GM19397 (cell line): Measurements from ENCODE around the gene PPARD.
"Not testable (repeated sequence)": the region's sequence is repeated elsewhere in the genome, so short reads cannot be mapped to it uniquely, and the experiment has no call there.

Source experiments
- ATAC-seq: cut with Tn5 transposase; IDR thresholded peaks from one replicate; pipeline ENCODE4 v1.9.1; 2021; ENCODE audit warnings: mild to moderate bottlenecking, moderate library complexity; ENCODE audit not compliant: unreplicated experiment

The PPARD gene

DNA sequence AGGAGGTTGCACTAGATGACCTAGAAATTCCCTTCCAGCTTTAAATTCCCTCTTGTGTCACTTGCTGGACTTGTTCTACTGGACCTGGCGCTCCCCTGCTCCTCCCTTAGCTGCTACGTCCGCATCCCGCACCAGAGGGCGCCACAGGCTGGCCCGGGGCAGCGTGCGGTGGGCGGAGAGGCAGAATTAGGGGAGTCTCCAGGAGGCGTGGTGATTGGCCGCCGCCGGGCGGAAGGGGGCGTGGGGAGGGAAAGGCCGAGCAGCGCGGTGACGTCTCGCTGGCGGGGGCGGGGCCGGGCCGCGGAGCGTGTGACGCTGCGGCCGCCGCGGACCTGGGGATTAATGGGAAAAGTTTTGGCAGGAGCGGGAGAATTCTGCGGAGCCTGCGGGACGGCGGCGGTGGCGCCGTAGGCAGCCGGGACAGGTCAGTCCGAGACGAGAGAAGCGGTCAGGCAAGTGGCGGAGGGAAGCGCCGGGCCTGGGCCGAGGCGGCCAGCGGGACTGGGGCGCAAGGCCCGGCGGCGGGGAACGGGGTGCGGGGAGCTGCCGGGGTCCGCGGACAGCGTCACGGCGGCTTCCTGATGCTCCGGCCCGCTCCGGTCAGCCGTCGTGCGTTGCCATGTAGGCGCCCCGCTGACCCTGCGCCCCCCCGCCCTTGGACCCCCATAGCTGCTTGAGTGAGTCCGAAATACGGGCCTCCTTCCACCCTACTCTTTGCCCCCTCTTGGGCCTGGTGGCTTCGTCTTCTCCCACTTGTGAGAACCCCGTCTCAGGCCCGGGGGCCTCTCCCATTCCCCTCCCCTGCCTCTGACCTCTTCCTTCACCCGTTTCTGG is at the start of gene PPARD:
Gene PPARD (plus strand): TSS at position 301 of the 834 bp plus-strand sequence. CDS start 68,530 bp downstream, outside the sequence.
- ATAC-seq: peak; percentile 96

DNA sequence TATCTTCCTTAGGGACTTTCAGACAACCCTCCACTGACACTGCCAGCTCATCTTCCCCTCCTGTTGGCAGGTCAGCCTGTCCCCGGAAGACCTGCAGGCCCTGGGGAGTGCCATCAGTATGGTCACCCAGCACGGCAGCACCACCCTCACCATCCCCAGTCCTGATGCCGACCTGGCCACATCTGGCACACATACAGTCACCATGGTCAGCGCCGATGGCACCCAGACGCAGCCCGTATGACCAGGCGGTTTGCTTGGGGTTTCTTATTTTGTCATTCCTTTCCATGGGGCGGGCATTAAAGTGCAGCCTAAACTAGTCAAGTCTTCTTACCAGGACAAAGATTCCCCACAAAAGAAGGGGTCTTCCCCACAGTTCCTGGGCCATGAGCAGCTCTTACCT is 48.7 kb upstream of the PPARD start:
- ATAC-seq: no peak

DNA sequence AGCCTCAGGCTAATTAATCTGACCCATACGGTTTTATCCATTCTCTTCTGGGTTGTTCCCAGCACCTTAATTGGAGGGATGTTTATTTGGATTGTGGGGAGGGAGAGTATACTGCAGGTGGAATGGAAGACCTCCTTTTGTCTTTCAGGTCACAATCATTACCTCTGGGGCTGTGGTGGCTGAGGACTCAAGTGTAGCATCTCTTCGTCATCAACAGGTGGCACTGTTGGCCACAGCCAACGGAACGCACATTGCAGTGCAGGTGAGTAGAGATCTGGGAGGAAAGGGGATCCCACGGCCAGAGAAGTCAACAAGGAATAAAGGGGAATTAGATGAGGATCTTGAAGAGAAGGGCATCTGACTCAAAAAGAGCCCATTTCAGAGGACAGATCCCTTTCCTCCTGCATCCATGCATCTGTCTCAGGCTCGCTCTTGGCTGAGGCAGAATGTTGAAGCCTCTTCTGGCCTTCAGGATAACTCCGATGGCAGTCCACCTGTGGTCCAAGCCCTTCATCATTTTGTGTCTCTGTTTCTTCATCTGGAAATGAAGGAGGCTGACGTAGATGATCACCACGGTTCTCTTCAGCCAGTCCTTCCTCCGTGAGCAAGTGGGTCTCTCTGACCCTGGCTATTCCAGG is 47.9 kb upstream of the PPARD start:
- ATAC-seq: no peak

DNA sequence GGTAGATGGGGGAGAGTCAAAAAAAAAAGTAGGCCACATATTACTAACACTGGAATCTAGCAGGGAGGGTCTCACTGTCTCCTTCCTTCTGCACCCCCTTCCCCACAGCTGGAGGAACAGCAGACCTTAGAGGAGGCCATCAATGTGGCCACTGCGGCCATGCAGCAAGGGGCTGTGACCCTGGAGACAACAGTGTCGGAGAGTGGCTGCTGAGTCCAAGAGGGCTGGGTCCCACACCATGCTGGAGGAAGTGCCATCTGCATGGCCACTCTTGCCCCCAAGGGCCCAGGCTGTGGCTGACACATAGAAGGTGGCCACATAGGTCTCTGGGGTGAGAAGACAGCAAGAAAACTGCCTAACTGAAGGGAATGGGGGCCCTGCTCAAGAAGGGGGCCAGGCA is 47.3 kb upstream of the PPARD start:
- no peak for ATAC-seq

DNA sequence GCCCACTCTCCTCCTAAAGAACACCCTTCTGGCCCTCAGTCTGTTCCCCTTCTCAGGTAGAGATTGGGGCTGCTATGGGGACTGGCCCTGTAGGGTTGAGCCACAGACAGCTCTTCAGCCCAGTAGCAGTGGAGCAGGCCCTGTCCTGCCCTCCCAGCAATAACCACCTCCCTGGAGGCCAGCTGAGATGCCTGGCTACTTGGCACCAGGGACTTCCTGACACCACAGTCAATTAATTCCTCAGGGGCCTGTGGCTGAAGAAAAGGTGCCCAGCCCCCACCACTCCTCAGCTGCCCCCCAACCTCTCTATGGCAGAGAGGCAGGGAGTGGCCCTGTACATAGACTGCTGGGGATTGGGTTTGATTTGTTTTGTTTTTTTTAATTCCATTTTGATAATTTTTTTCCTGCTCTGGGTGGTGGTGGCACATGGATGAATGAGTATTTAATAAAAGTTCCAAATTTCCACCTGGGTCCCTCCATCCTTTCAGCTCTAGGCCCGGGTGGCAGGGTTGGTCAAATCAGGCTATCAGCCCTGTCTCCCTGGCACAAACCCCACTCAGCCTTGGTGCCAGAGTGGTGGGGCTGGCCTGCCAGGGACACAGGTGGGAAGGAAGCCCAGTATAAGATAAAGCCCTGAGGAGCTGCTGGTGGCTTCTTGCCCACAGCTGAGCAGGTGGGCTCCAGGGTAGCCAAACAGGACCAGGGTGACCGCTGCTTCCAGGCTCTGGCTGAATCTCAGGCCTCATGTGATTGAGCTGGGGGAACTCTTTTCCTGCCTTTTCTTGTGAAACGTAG is 46.6 kb upstream of the PPARD start:
- ATAC-seq: no peak

DNA sequence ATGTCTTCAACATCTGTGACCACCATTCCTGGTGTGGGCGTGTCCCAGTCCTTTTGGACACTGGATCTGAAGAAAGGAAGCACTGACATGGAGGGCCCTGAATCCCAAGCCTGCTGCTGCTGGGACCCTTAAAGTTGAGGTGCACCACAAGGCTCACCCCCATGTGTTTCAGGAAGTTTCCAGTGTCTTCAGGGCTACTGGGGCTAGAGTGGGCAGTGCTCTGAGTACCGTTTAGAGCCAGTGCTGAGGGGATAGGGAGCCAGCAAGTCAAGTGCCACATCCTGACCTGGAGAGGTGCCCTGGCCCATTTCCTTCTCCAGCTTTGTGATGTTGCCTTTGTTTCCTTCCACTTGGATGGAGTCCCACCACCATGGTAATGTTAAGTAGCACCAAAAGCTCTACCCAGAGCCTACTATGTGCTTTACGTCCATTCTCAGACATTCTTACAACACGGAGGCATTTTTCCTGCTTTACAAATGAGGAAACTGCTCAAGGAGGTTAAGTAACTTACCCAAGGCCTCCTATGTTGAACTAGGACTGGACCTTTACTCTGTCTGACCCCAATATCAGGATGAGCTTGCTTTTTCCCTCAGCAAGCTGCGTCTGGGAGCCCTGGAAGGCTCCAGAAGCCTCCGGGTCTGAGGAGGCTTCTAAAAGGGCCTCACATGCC is 45.3 kb upstream of the PPARD start:
- ATAC-seq: no peak

DNA sequence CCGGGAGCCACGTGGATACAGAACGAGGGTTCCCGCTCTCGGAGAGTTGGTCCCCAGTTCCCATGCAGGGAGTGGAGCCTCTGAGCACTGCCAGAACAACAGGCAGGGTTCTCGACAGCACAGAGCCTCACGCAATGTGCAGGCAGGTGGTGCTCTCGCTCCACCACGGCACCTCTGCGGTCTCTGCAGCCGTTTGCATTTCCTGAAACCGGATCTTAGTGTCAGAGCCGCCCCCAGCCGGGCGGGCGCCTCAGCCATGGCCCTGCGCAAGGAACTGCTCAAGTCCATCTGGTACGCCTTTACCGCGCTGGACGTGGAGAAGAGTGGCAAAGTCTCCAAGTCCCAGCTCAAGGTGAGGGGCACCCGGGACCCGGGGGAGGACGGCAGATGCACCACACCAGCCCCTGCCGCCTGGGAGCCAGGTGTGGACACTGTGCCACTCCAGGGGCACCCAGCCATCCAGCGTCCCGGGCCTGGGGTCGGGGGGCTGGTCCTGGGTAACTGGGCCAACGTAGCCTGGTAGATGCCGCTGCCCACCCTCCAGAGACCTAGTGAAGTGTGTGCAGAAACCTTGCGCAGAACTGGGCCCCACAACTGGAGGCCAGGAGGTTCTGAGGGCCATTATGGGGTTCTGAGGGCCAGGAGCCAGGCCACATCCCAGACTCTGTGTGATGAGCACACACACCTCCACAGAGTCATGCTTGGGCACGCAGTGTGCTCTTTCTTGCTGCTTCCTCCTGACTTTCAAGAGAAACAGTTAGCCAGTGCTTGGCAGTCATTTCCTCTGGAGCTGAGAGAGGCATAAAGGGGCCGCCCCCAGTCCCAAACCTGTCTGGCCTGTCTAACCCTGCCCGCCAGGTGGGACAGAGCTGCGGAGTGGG is 44.5 kb upstream of the PPARD start, which contains the start of gene DEF6:
Gene DEF6 (plus strand): TSS at position 218 of the 881 bp plus-strand sequence. CDS start 39 bp downstream, at position 257.
- peak; percentile 67 for ATAC-seq

DNA sequence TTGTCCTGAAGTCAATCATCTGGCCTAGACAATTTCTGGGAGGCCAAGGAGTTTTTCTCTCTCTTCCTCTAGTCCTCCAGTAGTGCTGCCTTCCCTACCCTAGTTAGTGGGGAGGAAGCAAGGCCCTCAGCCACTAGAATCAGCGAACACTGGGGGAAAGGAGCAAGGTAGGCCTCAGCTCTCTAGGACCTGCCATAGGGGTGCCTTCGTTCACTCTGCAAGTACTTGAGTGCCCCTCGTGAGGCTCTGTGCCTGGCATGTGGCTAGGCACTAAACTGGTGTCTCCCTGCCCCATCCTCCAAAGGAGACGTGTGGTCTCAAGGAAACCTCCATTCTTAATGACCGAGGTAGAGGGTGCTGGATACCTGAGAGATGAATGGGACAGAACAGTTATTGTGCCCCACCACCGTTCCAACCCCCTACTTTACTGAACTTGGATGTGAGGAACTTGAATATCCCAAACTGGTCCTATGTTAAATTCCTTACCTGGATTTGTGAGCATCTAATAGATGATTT is 43.7 kb upstream of the PPARD start:
- ATAC-seq: no peak

DNA sequence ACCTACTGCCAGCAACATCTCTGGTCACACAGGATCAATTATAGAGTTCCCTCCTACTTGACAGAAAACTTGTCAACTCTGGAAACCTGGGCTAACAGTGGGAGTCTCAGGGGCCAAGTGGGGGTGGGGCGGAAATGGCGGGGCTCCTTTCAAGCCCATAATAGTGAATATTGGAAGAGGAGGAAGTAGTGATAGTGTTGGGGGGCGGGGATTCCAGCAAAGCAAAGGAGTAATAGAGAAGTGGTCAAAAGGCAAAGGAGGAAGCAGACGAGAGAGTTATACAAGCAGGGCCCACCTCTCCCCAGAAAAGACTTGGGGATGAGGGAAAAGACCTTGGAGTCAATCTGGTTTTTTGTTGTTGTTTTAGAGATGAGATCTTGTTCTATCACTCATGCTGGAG is 42.7 kb upstream of the PPARD start:
- ATAC-seq: no peak

DNA sequence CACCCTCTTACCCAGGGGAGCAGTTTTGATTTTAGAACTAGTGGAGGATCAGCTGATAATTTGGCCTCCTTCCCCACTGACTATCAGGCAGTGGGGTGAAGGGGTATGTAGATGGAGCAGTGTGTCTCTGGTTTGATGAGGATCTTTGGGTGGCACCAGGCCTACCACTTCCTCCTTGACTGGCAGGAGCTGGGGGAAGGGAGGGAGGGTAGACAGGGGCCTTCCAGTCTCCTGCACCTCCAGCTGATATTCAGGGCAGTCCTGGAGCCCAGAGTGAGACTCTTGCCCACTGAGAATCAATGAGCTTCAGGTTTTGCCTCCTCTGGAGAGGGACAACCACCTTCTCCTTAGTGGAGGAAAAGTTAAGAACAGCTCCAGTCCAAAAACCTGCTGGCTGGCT is 41.5 kb upstream of the PPARD start:
- ATAC-seq: no peak

DNA sequence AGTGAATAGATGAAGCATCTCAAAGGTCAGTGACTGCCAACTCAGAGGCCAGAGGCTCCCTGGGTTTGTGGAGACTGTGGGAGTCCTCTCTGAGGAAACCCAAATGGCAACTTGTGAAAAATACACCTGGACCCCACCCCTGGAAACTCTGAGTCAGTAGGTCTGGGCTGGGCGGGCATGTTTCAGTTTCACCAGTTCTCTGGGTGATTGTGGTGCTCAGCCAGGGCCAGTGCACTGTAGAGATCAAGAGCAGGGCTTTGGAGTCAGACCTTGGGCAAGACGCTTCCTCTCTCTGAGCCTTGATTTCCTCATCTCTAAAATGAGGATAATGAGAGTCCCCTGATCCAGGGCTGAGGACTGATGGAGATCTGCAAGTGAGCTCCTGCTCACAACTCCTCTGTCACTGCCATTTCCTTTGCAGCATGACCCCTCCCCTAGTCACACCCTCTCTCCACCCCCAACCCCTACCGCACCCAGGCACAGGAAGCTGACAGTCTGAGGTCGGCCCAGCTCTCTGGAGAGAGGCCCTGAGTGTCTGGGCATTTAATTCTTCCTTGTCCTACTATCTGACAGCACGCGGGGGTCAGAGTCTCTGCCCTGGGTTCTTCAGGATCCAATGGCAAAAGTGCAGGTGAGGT is 39.6 kb upstream of the PPARD start:
- peak; percentile 74 for ATAC-seq

DNA sequence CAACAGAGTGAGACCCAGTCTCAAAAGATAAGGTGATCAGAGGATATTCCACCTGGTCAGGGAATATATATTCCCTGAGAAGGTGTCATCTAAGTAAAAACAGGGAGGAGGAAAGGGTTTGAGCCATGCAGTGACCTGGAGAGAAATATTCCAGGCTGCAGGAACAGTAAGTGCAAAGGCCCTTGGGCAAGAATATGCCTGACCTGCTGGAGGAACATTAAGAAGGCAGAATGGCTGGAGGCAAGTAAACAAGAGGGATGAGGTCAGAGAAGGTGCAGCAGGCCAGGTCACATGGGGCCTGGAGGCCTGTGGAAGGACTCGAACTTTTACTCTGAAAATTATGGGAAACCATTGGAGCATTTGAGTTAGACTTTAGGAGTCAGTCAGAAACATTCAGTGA is 38.1 kb upstream of the PPARD start:
- no peak for ATAC-seq

DNA sequence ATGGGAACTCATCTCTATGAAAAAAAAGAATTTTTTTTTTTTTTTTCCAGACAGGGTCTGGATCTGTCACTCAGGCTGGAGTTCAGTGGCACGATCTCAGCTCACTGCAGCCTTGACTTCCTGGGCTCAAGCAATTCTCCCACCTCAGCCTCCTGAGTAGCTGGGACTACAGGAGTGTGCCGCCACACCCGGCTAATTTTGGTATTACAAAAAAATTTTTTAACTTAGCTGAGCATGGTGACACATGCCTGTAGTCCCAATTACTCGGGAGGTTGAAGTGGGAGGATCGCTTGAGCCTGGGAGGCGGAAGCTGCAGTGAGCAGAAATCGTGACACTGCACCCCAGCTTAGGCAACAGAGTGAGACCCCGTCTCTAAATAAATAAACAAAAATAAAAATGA is 37.2 kb upstream of the PPARD start:
- no peak for ATAC-seq

DNA sequence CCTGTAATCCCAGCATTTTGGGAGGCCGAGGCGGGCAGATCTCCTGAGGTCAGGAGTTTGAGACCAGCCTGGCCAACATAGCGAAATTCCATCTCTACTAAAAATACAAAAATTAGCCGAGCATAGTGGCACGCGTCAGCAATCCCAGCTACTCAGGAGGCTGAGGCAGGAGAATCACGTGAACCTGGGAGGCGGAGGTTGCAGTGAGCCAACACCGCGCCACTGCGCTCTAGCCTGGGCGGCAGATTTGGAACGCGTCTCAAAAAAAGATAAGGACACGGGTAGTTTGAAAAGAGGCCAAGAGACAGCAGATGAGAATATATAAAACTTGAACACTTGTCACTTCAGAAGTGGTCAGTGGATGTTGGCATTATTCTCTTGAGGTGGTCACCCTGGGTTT is 35.2 kb upstream of the PPARD start:
- ATAC-seq: not testable (repeated sequence)

DNA sequence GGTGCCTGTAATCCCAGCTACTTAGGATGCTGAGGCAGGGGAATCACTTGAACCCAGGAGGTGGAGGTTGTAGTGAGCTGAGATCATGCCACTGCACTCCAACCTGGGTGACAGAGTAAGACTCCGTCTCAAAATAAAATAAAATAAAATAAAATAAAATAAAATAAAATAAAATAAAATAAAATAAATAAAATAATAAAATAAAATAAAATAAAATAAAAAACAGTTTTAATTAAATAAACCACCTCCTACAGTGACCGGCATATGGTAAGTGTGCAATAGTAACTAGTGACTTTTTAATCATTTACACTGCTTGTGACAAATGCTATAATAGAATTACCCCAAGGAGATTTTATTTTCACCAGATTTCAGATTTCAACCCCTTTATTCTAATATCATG is 33.8 kb upstream of the PPARD start:
- ATAC-seq: not testable (repeated sequence)

DNA sequence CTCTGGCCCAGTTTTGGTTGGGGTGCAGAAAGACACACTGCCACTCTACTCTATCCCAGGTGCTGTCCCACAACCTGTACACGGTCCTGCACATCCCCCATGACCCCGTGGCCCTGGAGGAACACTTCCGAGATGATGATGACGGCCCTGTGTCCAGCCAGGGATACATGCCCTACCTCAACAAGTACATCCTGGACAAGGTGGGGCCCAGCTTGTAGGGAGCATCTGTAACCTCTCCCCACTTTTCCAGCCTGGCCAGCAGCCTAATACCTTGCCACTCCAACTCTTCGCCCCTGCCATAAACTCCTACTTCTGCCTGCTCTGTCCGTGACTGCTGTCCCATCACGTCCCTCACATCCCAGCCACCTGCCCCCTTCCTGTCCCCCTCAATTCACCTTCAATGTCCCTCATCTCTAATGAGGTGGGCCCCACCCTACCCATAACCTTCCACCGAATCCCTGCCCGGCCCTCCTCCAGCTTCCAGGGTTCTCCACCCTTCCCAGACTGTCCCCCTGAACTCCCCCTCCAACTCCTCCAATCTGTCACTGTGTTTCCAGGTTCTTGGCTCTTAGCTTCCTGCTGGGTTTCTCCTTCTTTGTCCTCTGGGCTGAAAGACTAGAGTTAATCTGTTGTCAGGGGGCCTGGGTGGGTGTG is 32.6 kb upstream of the PPARD start:
- no peak for ATAC-seq

DNA sequence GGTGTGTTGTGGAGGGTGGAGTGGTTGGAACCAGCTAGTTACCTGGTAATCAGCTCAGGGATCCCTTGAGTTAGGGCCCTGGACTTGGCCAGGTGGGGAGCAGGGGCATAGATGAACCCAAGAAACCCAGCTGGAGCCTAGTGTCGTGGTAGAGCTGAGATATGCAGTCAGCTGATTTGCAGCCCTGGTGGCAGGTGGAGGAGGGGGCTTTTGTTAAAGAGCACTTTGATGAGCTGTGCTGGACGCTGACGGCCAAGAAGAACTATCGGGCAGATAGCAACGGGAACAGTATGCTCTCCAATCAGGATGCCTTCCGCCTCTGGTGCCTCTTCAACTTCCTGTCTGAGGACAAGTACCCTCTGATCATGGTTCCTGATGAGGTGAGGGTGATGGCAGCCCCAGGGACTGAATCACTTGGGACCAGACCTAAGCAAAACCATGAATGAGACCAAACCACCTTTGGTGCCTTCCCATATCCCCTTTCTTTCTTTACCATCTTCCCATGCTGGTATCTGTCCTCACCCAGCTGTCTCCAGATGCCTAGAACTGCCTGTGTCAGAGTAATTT is 32.0 kb upstream of the PPARD start:
- no peak for ATAC-seq

DNA sequence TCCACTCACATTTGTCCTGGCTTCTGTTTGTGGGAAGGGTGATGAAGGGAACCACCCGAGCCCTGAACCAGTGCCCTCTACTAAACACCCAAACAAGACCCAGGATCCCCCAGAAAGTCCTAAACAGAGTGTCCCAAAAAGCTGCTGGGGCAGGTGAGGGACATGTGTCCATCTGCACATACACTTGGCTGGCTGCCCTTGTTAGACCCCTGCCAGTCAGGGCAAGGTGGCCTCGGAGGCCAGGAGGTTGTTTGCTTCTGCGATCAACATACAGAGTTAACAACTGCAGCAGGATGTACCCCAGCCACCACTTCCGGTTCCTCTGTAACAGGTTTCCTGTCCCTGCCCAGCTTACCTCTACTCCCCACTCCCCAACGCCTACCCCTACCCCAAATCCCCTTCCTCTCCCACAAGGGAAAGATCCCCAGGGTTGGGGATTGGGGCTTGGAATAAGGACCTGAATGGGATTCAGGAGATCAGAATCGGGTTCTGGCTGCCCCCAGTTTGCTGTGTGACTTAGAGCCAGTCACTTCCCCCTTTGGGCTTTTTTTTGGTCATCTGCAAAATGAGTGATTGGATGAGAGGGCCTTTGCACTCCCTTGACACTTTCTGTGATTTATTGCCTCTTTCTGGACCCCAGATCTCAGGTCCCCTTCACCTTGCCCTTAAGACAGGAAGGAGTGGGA is 30.8 kb upstream of the PPARD start:
- no peak for ATAC-seq
